ENCODE results near the gene P4HTM.
A peak's percentile ranks its signal among the peaks of the same experiment; 100 is the strongest.

The P4HTM gene

DNA sequence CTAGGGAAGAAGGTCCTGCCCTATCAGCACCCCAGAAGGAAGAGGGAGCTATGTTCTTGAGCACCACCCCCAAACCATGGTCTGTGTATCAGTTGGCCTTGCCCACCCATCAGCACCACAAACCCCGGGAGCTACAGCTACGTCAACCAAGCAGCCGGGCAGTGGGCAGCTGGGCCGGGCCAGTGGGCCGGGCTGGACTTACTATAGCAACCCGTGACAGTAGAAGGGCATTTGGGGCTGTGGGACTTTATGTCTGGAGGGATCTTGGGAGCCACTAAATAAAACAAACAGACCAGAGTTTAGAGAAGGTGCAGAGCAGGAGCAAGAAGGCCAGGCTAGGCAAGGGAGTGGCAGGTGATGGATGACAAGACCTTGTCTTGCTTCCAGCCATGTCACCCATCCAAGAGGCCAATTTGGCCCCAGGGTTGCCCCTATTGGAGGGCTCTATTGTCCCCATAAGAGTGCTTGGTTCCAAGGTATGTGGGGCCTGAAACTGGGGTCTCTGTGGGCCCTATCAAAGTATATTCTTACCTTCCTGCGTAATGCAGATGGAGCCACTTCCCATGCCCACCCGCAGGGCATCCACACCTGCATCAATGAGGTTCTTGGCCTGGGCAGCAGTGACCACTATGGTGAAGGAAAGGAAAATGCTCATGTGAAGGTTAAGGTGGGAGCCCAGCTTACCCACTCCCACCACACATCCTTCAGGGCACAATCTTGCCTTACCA lies 35.9 kb downstream of the P4HTM start:
- DNase-seq = no peak

DNA sequence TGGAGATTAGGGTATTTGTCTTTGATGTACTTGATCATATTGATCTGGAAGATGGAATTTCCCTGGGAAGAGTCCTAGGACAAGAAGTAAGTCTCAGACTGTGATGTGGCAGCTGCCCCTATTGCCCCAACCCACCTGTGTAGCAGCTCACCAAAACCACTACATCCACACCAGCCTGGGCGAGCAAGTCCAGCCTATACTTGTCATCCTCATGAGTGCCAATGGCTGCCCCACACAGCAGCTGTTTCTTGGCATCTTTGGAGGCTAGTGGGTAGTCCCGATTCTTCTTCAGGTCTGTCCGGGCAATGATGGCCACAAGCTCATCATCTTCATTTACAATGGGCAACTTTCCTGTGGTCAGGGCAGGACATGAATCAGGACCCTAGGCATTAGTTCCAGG lies 36.5 kb downstream of the P4HTM start:
- DNase-seq = no peak

DNA sequence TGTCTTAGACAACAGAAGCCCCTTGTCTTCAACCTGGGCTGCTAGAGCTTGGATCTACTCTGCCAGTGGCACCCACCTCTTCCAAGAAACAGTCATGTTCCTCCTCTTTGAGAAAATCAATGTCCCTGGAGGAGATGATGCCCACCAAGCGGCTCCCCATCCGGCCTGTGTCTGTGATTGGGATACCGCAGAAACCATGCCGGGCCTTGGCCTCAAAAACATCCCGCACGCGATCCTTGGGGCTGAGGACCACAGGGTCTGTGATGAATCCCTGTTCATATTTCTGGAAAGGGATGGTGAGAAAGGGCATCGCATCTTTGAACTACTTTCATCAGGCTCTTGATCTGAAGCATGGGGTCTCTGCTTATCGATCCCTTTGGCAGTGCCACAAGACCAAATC lies 37.6 kb downstream of the P4HTM start:
- DNase-seq = no peak

DNA sequence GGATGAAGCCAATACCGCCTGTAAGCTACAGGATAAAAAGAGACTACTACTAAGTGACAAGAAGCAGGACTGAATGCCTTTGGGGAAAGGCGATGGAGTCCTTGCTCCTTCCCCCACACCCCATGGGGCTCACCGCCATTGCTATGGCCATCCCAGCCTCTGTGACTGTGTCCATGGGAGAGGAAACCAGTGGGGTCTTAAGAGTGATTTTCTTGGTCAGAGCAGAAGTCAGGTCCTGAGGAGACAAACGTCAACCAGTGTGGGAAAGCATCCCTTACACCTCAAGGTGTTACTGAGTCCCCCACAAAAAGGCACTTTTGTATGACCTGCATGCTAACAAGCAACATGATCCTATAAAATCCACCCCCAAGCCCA lies 38.2 kb downstream of the P4HTM start:
- DNase-seq = no peak

DNA sequence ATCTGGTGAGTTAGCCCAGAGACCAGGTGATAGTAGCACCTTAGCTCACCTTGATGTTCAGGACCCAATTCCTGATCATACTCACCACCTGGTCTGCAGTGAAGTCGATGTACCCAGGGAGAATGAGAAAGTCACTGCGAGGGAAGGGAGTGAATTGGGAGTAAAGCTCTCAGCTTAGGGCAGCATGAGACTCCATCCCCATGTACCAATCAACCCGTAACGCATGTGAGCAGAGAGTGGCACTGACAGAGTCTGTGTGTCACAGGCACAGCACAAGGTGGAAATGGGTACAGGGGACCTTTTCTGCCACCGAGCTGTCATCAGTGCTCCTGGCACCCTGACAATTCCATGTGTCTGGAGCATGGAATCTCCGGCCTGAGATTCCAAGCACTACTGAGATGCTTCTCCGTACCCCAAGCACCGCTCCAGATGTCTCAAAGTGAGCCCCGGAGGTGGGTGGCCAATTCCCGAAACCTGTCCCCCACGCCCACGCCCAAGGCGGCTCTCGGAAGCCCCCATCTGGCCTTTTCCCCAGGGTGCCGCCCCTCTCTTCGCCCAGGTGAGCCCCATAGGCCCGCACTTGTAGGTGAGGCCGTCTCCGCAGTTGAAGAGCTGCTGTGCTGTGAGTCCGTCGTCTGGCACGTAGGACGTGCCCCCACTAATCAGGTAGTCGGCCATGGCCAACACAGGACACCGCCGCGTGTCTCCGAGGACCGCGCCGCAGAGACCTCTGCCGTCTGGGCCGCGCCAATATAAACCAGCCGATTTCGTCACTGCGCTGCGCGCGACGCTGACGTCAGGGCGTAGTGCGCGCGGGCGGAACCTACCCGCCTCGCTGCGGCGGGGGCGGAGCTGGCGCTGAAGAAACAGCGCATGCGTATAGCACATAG lies 38.9 kb downstream of the P4HTM start, which contains the start of gene IMPDH2:
Gene IMPDH2, minus strand, starts transcription at position 726 of the 890 bp plus-strand sequence. Its CDS starts 48 bp downstream, at position 678.
- peak; percentile 92 for DNase-seq

DNA sequence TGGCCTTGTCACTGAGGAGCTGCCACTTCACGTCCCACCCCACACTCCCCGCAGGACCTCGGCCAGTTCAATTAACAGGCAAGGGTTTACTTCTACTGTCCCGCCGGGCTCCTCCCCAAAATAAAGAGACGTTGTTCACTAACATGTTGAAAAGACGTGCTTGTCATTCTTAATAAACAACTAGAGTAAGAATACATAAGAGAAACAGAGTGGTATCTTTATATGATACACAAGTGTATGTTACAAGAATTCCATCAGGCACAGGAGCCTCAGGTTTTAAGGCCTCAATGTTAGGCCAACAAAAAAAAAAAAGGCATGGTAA lies 39.5 kb downstream of the P4HTM start:
- no peak for DNase-seq

DNA sequence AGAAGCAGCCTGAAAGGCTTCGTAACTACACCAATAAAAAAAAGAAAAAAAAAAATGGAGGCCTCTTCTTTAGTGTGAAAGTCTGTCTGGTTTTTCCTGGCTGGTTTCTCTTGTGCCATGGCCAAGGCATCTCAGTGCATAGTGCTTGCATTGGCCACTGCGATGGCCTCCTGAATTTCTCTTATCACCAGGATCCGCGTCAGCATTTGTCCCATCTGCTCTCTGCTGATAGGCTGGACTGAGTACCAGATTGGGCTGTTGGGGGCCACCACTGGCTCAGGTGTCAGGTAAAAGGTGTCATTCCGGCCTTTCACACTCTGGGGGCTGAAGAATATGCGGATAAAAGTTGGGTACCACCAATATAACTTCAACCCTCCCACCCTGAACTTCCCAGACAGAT lies 40.3 kb downstream of the P4HTM start:
- no peak for DNase-seq

DNA sequence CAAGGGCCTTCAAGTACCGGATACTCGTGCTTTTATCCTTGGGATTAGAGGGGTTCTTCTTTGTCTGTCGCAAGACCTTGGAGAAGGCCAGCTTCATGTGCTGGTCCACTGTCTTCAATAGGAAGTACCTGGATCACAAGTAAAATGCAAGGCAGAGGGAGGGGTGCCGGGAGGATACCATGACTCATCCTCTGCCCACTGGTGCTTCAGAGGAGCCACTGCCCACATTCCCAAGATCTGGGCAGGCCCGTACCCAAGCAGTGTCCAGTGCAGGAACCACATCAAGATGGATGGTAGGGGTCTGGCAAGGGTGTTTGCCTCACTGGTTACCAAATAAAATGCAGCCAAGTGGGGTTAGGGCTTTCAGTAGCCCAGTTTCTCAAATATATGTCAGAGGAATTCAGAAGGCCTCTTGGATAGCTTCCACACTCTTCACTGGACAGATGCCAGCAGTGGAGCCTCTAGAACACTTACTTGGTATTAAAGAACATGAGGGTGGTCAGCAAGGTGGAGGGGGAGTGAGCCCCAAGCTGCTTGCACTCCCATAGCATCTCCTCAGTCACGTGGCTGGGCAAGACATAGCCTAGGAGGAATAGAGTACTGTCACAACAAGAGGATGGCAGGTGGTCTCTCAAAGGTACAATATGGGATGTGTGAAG lies 42.7 kb downstream of the P4HTM start:
- DNase-seq = no peak

DNA sequence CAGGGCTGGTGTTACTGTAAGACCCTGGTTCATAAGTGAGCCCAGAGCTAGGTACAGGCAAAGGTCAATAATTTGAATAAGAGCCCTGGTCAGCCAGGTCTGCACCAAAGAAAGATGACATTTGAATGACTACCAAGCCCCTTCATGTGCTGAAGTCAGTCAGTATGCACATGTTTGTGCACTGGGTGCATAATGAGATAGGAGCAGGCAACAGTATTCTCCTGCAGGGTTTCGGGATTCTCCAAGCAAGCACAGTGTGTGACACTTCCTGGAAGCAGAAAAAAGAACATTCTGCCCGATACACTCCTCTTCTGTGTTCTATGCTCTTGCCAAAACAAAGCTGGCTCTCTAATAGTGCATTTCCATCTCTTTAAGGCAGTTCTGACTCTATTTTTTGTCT lies 44.6 kb downstream of the P4HTM start:
- no peak for DNase-seq

DNA sequence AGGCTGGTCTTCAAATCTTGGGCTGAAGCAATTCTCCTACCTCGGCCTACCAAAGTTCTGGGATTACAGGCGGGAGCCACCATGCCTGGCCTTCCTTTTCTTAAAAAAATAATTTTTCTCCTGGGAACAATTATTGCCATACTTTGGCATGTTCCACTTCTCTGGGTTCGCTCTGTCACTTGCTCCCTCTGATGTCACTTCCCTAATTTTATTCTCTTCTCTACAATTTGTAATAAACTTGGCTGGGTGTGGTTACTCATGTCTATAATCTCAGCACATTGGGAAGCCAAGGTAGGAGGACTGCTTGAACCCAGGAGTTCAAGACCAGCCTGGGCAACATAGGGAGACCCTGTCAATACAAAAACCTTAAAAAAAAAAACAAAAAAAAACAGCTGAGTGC lies 45.2 kb downstream of the P4HTM start:
- DNase-seq = no peak

DNA sequence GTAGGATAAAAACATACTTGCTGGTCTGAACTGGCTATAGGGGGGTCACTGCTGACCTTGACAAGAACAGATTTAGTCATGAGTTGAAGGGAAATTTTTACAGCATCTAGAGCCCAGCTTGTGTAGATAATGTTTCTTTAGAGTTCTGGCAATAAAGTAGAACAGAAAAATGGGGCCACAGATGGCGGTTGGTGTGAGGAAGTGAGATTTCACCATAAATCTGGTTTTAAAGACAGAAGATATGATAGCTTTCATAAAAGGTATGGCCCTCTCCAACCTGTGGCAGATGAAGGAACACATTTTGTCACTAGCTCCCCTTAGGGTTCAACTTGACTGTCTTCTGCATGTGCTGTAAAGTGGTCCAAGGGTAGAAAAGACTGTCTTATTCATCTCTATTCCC lies 63.5 kb downstream of the P4HTM start:
- DNase-seq = no peak

DNA sequence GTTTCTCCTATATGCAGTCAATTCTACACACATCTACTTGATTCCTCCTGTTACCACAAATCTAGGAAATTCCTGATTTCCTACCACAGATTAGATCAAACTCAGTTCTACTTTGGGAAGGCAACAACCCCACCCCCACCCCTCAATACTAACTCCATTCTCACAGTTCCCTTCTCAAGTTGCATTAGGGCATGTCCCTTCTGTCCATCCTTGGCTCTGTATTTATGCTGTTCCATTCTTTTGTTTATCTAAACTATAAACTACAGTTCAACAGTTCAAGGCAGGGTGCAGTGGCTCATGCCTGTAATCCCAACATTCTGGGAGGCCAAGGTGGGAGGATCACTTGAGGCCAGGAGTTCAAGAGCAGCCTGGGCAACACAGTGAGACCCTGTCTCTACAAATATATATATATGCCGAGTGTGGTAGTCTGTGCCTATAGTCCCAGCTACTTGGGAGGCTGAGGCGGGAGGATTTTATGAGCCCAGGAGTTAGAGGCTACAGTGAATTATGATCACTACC lies 64.4 kb downstream of the P4HTM start:
- no peak for DNase-seq

Measured in NCI-H345 (cell line).